GM12878 (cell line): ENCODE results near the gene DEFB123. TPM values are rescaled to one million over a fixed set of nuclear protein-coding genes. Genes with fewer than 3 reads are reported as not detected.

ENCODE experiments used
- ATAC-seq: fragments of 200-7000 bp; cut with Tn5 transposase; 3 replicates; pipeline ENCODE4 v1.9.1; 2020; ENCODE audit warnings: mild to moderate bottlenecking, moderate library complexity
- BruUV-seq: library from RNA; stranded (reverse); fragments of 400-500 nt; replicated peaks from 2 replicates; lab custom pipeline; 2021; lab: Mats Ljungman, UMichigan
- CTCF ChIA-PET: fragments of 300-600 bp; sonication (Branson Sonifier 250); formaldehyde crosslinking; extraction: SDS; loops from one replicate; lab custom pipeline; 2021; ENCODE audit warnings: inconsistent platforms; lab: Yijun Ruan, JAX
- POLR2A ChIA-PET: fragments of 350-600 bp; formaldehyde crosslinking; extraction: SDS; loops from one replicate; lab custom pipeline; 2021; ENCODE audit warnings: inconsistent platforms; lab: Charles Lee
- RAD21 ChIA-PET: fragments of 300-600 bp; sonication (Branson Sonifier 250); formaldehyde crosslinking; loops from one replicate; lab custom pipeline; 2023; ENCODE audit warnings: antibody characterized with exemption; ENCODE audit not compliant: unreplicated experiment; lab: Charles Lee
- SMC1A ChIA-PET: fragments of 300-600 bp; sonication (Branson Sonifier 250); formaldehyde crosslinking; loops from one replicate; lab custom pipeline; 2023; ENCODE audit not compliant: unreplicated experiment, uncharacterized antibody; lab: Charles Lee
- DNase-seq: peaks from one replicate; pipeline ENCODE4 v3.0.0-alpha.2; 2011; ENCODE audit warnings: low read depth, low spot score
- FAIRE-seq: peaks from 3 replicates; lab custom pipeline; 2011; peaks lifted over from hg19 to GRCh38; lab: Jason Lieb, UNC
- H2AFZ ChIP-seq: 2 replicates; pipeline ENCODE4 v1.6.0; 2011; ENCODE audit warnings: low read depth, low read length, control low read depth; ENCODE audit not compliant: control insufficient read depth
- H3K27ac ChIP-seq: 2 replicates; pipeline ENCODE4 v1.5.1; 2011; ENCODE audit warnings: control low read depth; ENCODE audit not compliant: control insufficient read depth, insufficient read depth
- H3K27me3 ChIP-seq, 2 experiments: replicated peaks in 1 of 2; 2 replicates each; pipeline versions ENCODE4 v1.6.0 to v1.6.1; 2011; ENCODE audit warnings: low read length in 1 of 2; ENCODE audit not compliant: control insufficient read depth in 2 of 2, insufficient read depth in 2 of 2
- H3K36me3 ChIP-seq, 2 experiments: 2 replicates each; pipeline ENCODE4 v1.5.1; 2011; ENCODE audit warnings: low read length in 1 of 2; ENCODE audit not compliant: control insufficient read depth in 2 of 2, insufficient read depth in 2 of 2
- H3K4me1 ChIP-seq: 2 replicates; pipeline ENCODE4 v1.6.1; 2011; ENCODE audit warnings: mild to moderate bottlenecking, low read length, moderate library complexity, mixed read lengths; ENCODE audit not compliant: control insufficient read depth, insufficient read depth
- H3K4me2 ChIP-seq: 2 replicates; pipeline ENCODE4 v1.6.0; 2011; ENCODE audit warnings: control low read depth; ENCODE audit not compliant: control insufficient read depth, insufficient read depth
- H3K4me3 ChIP-seq: fragments of 200-600 bp; sonication (generic); 2 replicates; pipeline ENCODE4 v1.5.1; 2016
- H3K79me2 ChIP-seq: 2 replicates; pipeline ENCODE4 v1.6.0; 2011; ENCODE audit warnings: low read length; ENCODE audit not compliant: control insufficient read depth, insufficient read depth
- H3K9ac ChIP-seq: 2 replicates; pipeline ENCODE4 v1.8.0; 2011; ENCODE audit warnings: low read length, control low read depth, mixed read lengths; ENCODE audit not compliant: control insufficient read depth, insufficient read depth
- H3K9me3 ChIP-seq: replicated peaks from 3 replicates; pipeline ENCODE4 v1.5.1; 2011; ENCODE audit warnings: mild to moderate bottlenecking, low read length; ENCODE audit not compliant: control insufficient read depth, insufficient read depth
- H4K20me1 ChIP-seq: 2 replicates; pipeline ENCODE4 v1.6.0; 2011; ENCODE audit not compliant: control insufficient read depth, insufficient read depth
- CHD2 ChIP-seq: IDR thresholded peaks from 2 replicates; pipeline ENCODE4 v1.6.1; 2011; ENCODE audit warnings: low read depth, low read length, improper control_type of control experiment, borderline replicate concordance
- CHD4 ChIP-seq: fragments of 200-600 bp; sonication (generic); IDR thresholded peaks from 2 replicates; pipeline ENCODE4 v1.6.1; 2016; ENCODE audit warnings: mild to moderate bottlenecking
- GABPA ChIP-seq: IDR thresholded peaks from 2 replicates; pipeline ENCODE4 v1.6.1; 2014; ENCODE audit warnings: antibody characterized with exemption, low read depth, mild to moderate bottlenecking, inconsistent platforms
- HDGF ChIP-seq: fragments of 450-650 bp; IDR thresholded peaks from 2 replicates; pipeline ENCODE4 v1.6.1; 2016; ENCODE audit warnings: antibody characterized with exemption
- KDM1A ChIP-seq: fragments of 200-600 bp; sonication (generic); IDR thresholded peaks from 2 replicates; pipeline ENCODE4 v1.6.1; 2016; ENCODE audit warnings: borderline replicate concordance
- TAF1 ChIP-seq: IDR thresholded peaks from 2 replicates; pipeline ENCODE4 v1.6.1; 2011; ENCODE audit warnings: mild to moderate bottlenecking, low read depth, low read length, borderline replicate concordance
- WGBS: methylation state at CpG from one replicate; pipeline ENCODE4 v1.1.6; 2016; ENCODE audit warnings: low lambda C conversion rate; ENCODE audit not compliant: insufficient replicate concordance, insufficient coverage; ENCODE audit errors: missing lambda C conversion rate; 5-methylcytosine and 5-hydroxymethylcytosine counted together
- in situ Hi-C: fragments of 300-500 bp; cut with MboI; formaldehyde crosslinking; loops from 9 replicates; pipeline ENCODE4 v1.14.3; 2018; ENCODE audit warnings: mixed read lengths
- intact Hi-C: fragments of 100-400 bp; cut with micrococcal nuclease; formaldehyde crosslinking; loops from one replicate; pipeline ENCODE4 v1.14.2; 2022; ENCODE audit not compliant: unreplicated experiment
- polyA plus RNA-seq, 11 experiments: library from polyadenylated mRNA; depleted of rRNA in 4 of 11; unstranded in 6 of 11; stranded (reverse) in 5 of 11; fragments of >200 nt; fragmentation: Nextera tagmentation in 4 of 11; fragmentation: Illumina TruSeq in 1 of 11; extraction: Ambion mirVana in 4 of 11; extraction: Trizol in 1 of 11; gene quantifications; 1 replicate in 1 of 11; 2 replicates in 10 of 11; pipeline versions ENCODE4 v1.2.1 to v1.2.3, GENCODE V29; 2011 to 2016; ENCODE audit warnings: inconsistent platforms in 2 of 11, missing spikeins in 2 of 11, low read depth in 1 of 11
- total RNA-seq, 4 experiments: library from RNA; depleted of rRNA in 3 of 4; stranded (reverse); fragments of >200 nt in 3 of 4; fragmentation: Illumina TruSeq in 1 of 4; extraction: Trizol in 1 of 4; gene quantifications; 2 replicates each; pipeline versions ENCODE4 v1.2.1 to v1.2.3, GENCODE V29; 2013 to 2021
- TF ChIP-seq, protein P1 (sequence below): fragments of 450-650 bp; IDR thresholded peaks from 2 replicates; pipeline ENCODE4 v1.6.1; 2017; ENCODE audit warnings: low read depth, mild to moderate bottlenecking, moderate library complexity
- TF ChIP-seq, protein P2 (sequence below): fragments of 450-650 bp; IDR thresholded peaks from 2 replicates; pipeline ENCODE4 v1.6.1; 2016; ENCODE audit warnings: mild to moderate bottlenecking

The DEFB123 gene
- total and polyA plus RNA-seq, 10 of the 15 experiments (the other 5 are each of a cell fraction or from before 2014, with no cell fraction given): not detected

DNA sequence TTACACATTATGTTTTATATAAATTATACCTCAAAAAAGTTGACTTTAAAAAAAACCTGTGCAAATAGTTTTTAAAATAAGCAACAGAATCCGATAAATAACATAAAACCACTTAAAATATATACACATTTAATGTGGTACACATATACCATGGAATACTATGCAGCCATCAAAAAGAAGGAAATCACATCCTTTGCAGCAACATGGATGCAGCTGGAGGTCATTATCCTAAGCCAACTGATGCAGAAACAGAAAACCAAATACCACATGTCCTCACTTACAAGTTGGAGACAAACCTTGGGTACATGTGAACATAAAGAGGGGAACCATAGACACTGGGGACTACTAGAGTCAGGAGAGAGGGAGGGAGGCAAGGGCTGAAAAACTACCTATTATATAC, 30.4 kb upstream of the DEFB123 start (continued):
- TF ChIP-seq, protein P1, sequence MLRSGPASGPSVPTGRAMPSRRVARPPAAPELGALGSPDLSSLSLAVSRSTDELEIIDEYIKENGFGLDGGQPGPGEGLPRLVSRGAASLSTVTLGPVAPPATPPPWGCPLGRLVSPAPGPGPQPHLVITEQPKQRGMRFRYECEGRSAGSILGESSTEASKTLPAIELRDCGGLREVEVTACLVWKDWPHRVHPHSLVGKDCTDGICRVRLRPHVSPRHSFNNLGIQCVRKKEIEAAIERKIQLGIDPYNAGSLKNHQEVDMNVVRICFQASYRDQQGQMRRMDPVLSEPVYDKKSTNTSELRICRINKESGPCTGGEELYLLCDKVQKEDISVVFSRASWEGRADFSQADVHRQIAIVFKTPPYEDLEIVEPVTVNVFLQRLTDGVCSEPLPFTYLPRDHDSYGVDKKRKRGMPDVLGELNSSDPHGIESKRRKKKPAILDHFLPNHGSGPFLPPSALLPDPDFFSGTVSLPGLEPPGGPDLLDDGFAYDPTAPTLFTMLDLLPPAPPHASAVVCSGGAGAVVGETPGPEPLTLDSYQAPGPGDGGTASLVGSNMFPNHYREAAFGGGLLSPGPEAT: no peak
- TF ChIP-seq, protein P2, sequence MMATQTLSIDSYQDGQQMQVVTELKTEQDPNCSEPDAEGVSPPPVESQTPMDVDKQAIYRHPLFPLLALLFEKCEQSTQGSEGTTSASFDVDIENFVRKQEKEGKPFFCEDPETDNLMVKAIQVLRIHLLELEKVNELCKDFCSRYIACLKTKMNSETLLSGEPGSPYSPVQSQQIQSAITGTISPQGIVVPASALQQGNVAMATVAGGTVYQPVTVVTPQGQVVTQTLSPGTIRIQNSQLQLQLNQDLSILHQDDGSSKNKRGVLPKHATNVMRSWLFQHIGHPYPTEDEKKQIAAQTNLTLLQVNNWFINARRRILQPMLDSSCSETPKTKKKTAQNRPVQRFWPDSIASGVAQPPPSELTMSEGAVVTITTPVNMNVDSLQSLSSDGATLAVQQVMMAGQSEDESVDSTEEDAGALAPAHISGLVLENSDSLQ: no peak
- TF ChIP-seq, all 136 proteins: peak for 0

DNA sequence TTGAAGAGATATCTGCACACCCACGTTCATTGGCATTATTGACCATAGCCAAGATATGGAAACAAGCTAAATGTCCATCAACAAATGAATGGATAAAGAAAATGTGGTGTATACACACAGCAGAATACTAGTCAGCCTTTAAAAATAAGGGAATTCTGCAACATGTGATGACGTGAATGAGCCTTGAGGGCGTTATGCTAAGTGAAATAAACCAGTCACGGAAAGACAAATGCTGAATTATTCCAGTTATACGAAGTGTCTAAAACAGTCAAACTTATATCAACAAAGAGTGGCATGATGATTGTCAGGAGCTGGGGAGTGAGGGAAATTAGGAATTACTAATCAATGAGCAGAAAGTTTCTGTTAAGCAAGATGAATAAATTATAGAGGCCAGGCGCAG, 26.1 kb upstream of the DEFB123 start:
- Histone ChIP-seq H3K4me3 (no peak overlapping the region), H3K79me2 (no peaks in the 10 kb centered on the region), H4K20me1 (no peaks in the 10 kb centered on the region), H3K9ac (no peak overlapping the region), H3K4me1 (no peaks in the 10 kb centered on the region), H3K4me2 (no peak overlapping the region), H3K27me3 (no peaks in the 10 kb centered on the region), H3K9me3 (no peaks in the 10 kb centered on the region), H2AFZ (no peak overlapping the region), H3K36me3 (no peaks in the 10 kb centered on the region), H3K27ac (no peak overlapping the region)
- ChIA-PET SMC1A (interaction anchor here (0.6 kb wide), 1 partner anchor 88 kb away, joined by 3 read pairs; no protein-coding TSS in a partner anchor), CTCF (no interaction called here), POLR2A (no interaction called here), RAD21 (no interaction called here)
- DNase-seq: no peak
- ATAC-seq: no peak
- no TSS peak for BruUV-seq
- FAIRE-seq: no peak
- in situ Hi-C loops: loop anchor here (5.0 kb wide), 1 partner anchor 48 kb away; no protein-coding TSS in a partner anchor
- no peak for TF ChIP-seq KDM1A
- TF ChIP-seq CHD4: no peak
- no peak for TF ChIP-seq HDGF
- TF ChIP-seq CHD2: no peak
- no peak for TF ChIP-seq TAF1
- no peak for TF ChIP-seq GABPA
- intact Hi-C loops: no loop called here
- 34% methylated on average over 6 of the region's 6 CpGs for WGBS
